ENCODE measurements around the gene PAM.

Gene PAM

GRCh38 chr5:103075442-103075841 lies 320.3 kb downstream of the PAM start:
- no peak for DNase-seq (ENCODE audit: low read depth)
- TF ChIP-seq, protein P1, sequence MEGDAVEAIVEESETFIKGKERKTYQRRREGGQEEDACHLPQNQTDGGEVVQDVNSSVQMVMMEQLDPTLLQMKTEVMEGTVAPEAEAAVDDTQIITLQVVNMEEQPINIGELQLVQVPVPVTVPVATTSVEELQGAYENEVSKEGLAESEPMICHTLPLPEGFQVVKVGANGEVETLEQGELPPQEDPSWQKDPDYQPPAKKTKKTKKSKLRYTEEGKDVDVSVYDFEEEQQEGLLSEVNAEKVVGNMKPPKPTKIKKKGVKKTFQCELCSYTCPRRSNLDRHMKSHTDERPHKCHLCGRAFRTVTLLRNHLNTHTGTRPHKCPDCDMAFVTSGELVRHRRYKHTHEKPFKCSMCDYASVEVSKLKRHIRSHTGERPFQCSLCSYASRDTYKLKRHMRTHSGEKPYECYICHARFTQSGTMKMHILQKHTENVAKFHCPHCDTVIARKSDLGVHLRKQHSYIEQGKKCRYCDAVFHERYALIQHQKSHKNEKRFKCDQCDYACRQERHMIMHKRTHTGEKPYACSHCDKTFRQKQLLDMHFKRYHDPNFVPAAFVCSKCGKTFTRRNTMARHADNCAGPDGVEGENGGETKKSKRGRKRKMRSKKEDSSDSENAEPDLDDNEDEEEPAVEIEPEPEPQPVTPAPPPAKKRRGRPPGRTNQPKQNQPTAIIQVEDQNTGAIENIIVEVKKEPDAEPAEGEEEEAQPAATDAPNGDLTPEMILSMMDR (IDR thresholded peaks at IDR 0.05; ENCODE audit: insufficient read depth, low read depth, low read length, missing control alignments), result no peak
- no peak overlapping the region for H3K4me3 ChIP-seq (ENCODE audit: low read depth, low read length)

All from GM12865 (cell line).